ENCODE data around the gene HAO2.

- TF ChIP-seq POLR2A (IDR thresholded peaks at IDR 0.05; ENCODE audit: extremely low read depth, insufficient read length), result no peak
- TF ChIP-seq, protein P1, sequence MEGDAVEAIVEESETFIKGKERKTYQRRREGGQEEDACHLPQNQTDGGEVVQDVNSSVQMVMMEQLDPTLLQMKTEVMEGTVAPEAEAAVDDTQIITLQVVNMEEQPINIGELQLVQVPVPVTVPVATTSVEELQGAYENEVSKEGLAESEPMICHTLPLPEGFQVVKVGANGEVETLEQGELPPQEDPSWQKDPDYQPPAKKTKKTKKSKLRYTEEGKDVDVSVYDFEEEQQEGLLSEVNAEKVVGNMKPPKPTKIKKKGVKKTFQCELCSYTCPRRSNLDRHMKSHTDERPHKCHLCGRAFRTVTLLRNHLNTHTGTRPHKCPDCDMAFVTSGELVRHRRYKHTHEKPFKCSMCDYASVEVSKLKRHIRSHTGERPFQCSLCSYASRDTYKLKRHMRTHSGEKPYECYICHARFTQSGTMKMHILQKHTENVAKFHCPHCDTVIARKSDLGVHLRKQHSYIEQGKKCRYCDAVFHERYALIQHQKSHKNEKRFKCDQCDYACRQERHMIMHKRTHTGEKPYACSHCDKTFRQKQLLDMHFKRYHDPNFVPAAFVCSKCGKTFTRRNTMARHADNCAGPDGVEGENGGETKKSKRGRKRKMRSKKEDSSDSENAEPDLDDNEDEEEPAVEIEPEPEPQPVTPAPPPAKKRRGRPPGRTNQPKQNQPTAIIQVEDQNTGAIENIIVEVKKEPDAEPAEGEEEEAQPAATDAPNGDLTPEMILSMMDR (IDR thresholded peaks at IDR 0.05; ENCODE audit: low read depth, low read length), result no peak
- no peak for TF ChIP-seq MAX (IDR thresholded peaks at IDR 0.05; ENCODE audit: low read depth, low read length)
These were observed 44.4 kb upstream of the HAO2 start for GRCh38 chr1:119324198-119324597.
